Ectodermal cell (in vitro differentiated cells): ENCODE data around the gene TMEM61.

ENCODE experiments used
- H3K27ac ChIP-seq: 2 replicates; pipeline ENCODE4 v1.7.0; 2013; ENCODE audit warnings: mild to moderate bottlenecking, low read depth, low read length; ENCODE audit not compliant: insufficient read depth, poor library complexity, severe bottlenecking
- H3K27me3 ChIP-seq: 2 replicates; pipeline ENCODE4 v1.7.0; 2013; ENCODE audit warnings: mild to moderate bottlenecking, low read length; ENCODE audit not compliant: insufficient read depth, control insufficient read depth, poor library complexity, severe bottlenecking
- H3K36me3 ChIP-seq: one replicate; pipeline ENCODE4 v1.7.0; 2013; ENCODE audit warnings: low read length; ENCODE audit not compliant: control insufficient read depth, insufficient read depth
- H3K4me1 ChIP-seq: one replicate; pipeline ENCODE4 v1.7.0; 2013; ENCODE audit warnings: low read length; ENCODE audit not compliant: control insufficient read depth, insufficient read depth
- H3K4me3 ChIP-seq: 2 replicates; pipeline ENCODE4 v1.7.0; 2013; ENCODE audit warnings: low read depth, low read length, control low read depth; ENCODE audit not compliant: insufficient read depth
- H3K9me3 ChIP-seq: 2 replicates; pipeline ENCODE4 v1.7.0; 2013; ENCODE audit warnings: mild to moderate bottlenecking, low read length, moderate library complexity; ENCODE audit not compliant: control insufficient read depth
- WGBS, 2 experiments: methylation state at CpG; one replicate each; pipeline ENCODE4 v1.1.7; 2013; ENCODE audit warnings: missing lambda C conversion rate in 2 of 2; 5-methylcytosine and 5-hydroxymethylcytosine counted together

Gene TMEM61

DNA sequence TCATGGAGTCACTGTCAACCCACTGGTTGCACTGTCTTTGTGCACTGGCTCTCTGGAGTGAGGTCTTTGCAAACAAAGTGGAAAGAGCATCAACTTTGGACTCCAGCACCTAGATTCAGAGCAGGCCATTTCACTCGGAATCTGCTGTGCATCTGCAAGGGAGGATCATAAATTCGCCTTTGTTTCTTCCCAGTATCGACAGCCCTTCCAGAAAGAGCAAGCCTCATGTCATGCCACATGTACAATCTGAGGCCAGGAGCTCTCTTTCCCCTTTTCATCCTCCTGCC lies 58.1 kb downstream of the TMEM61 start:
- no peak overlapping the region for H3K4me3 ChIP-seq
- H3K27me3 ChIP-seq, result peaks cover 47% of the 10 kb centered on the region
- H3K4me1 ChIP-seq, result no peaks in the 10 kb centered on the region
- no peak overlapping the region for H3K27ac ChIP-seq
- WGBS, 2 experiments, result 94 to 95% methylated on average over 3 of the region's 3 CpGs
- H3K9me3 ChIP-seq, result no peaks in the 10 kb centered on the region
- H3K36me3 ChIP-seq, result no peaks in the 10 kb centered on the region

DNA sequence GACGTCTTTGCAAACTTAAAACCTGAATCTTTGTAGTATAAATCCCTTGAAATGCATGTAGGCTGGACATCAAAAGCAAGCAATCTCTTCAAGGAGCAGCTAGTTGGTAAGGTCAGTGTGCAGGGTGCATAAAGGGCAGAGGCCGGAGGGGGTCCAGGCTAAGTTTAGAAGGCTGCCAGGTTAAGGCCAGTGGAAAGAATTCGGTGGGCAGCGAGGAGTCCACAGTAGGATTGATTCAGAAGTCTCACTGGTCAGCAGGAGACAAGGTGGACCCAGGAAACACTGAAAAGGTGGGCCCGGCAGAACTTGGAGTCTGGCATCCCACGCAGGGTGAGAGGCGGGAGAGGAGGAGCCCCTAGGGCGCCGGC lies 58.5 kb downstream of the TMEM61 start:
- no peaks in the 10 kb centered on the region for H3K36me3 ChIP-seq
- H3K27me3 ChIP-seq, result peaks cover 47% of the 10 kb centered on the region
- H3K4me1 ChIP-seq, result no peaks in the 10 kb centered on the region
- WGBS, 2 experiments, result 44 to 49% methylated on average over 9 of the region's 9 CpGs
- no peaks in the 10 kb centered on the region for H3K9me3 ChIP-seq
- no peak overlapping the region for H3K27ac ChIP-seq
- H3K4me3 ChIP-seq, result peak overlapping the region; percentile 37

DNA sequence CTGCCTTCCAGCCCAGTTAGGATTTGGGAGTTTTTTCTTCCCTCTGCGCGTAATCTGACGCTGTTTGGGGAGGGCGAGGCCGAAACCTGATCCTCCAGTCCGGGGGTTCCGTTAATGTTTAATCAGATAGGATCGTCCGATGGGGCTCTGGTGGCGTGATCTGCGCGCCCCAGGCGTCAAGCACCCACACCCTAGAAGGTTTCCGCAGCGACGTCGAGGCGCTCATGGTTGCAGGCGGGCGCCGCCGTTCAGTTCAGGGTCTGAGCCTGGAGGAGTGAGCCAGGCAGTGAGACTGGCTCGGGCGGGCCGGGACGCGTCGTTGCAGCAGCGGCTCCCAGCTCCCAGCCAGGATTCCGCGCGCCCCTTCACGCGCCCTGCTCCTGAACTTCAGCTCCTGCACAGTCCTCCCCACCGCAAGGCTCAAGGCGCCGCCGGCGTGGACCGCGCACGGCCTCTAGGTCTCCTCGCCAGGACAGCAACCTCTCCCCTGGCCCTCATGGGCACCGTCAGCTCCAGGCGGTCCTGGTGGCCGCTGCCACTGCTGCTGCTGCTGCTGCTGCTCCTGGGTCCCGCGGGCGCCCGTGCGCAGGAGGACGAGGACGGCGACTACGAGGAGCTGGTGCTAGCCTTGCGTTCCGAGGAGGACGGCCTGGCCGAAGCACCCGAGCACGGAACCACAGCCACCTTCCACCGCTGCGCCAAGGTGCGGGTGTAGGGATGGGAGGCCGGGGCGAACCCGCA lies 59.1 kb downstream of the TMEM61 start, which contains the start of gene PCSK9:
Gene PCSK9, plus strand, starts transcription at position 207 of the 741 bp plus-strand sequence. Its CDS starts 290 bp downstream, at position 497.
- Histone ChIP-seq H3K36me3 (no peaks in the 10 kb centered on the region), H3K9me3 (no peaks in the 10 kb centered on the region), H3K27me3 (peaks cover 47% of the 10 kb centered on the region), H3K27ac (no peak within 1 kb of the TSS), H3K4me3 (peak within 1 kb of the TSS; percentile 37), H3K4me1 (no peaks in the 10 kb centered on the region)
- WGBS, 2 experiments, result 22 to 25% methylated on average over 67 of the region's 67 CpGs

DNA sequence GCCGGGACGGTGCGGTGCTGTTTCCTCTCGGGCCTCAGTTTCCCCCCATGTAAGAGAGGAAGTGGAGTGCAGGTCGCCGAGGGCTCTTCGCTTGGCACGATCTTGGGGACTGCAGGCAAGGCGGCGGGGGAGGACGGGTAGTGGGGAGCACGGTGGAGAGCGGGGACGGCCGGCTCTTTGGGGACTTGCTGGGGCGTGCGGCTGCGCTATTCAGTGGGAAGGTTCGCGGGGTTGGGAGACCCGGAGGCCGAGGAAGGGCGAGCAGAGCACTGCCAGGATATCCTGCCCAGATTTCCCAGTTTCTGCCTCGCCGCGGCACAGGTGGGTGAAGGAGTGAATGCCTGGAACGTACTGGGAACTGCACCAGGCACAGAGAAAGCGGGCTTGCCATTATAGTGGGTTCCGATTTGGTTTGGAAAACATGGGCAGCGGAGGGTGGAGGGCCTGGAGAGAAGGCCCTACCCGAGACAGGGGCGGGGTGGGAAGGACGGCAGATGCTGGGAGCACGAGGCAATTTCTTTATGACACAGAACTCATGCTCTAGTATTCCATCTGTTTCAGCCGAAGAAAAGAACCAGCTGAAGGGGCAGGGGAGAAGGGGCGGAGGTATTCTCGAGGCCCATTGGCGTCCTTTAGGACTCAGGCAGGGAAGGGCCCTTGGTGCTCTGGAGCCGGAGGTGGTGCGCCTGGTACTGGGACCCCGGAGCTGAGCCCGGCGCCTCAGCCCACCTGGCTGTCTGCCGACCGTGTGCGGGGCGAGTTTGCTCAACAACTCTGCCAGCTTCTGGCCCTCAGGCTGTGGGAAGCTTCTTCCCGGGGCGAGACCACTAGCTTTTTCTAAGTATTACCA lies 59.9 kb downstream of the TMEM61 start:
- H3K27ac ChIP-seq, result no peak overlapping the region
- H3K4me3 ChIP-seq, result peak overlapping the region; percentile 37
- no peaks in the 10 kb centered on the region for H3K9me3 ChIP-seq
- H3K4me1 ChIP-seq, result no peaks in the 10 kb centered on the region
- H3K27me3 ChIP-seq, result peaks cover 47% of the 10 kb centered on the region
- WGBS, 2 experiments, result 53 to 57% methylated on average over 49 of the region's 49 CpGs
- no peaks in the 10 kb centered on the region for H3K36me3 ChIP-seq

DNA sequence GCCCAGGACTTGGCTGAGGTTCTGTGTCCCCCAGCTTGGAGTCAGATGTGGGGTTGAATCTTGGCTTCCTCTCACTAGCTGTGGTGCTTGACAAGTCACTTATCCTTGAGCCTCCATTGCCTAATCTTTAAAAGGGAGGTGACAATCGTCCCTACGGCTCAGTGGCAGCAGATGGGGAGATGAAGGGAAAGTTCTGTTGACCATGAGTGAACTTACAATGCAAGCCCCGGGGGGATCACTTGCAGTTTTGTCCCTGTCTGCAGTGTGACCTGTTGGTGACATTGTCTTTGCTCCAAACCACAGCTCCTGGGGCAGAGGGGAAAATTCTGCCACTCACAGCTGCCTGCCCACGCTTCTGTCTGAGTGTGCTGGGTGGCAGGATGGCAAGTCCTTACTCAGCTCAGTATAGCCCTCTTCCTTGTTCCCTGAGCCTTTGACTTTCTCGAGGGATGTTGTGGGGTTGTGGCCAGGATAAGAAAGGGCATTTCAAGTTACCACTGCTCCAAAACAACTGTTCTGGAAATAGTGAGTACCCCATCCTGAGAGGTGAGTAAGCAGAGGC lies 60.6 kb downstream of the TMEM61 start:
- no peaks in the 10 kb centered on the region for H3K9me3 ChIP-seq
- H3K4me3 ChIP-seq, result no peak overlapping the region
- 84 to 86% methylated on average over 5 of the region's 5 CpGs for WGBS, 2 experiments
- H3K27ac ChIP-seq, result no peak overlapping the region
- H3K36me3 ChIP-seq, result no peaks in the 10 kb centered on the region
- H3K27me3 ChIP-seq, result peaks cover 47% of the 10 kb centered on the region
- no peaks in the 10 kb centered on the region for H3K4me1 ChIP-seq

DNA sequence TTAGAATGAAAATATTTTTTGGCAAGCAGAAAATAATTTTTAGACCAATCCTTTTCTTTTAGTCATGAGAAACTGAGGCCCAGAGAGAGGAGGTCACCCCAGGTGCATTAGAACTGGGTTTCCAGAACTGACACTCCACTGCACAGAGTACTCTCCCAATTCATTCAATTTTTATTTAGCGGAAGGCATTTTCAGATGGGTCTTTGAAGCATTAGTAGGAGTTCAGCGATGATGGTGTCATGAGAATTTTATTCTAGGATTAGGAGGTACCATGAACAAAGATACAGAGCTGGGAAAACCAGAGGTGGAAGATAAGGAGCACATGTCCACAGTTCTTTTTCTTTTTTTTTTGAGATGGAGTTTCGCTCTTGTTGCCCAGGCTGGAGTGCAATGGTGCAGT lies 61.2 kb downstream of the TMEM61 start:
- no peak overlapping the region for H3K4me3 ChIP-seq
- WGBS, 2 experiments, result 66 to 67% methylated on average over 3 of the region's 3 CpGs

More for the DNA sequence above, 61.2 kb downstream of the TMEM61 start:
- Histone ChIP-seq H3K27me3 (peaks cover 47% of the 10 kb centered on the region), H3K4me1 (no peaks in the 10 kb centered on the region), H3K9me3 (no peaks in the 10 kb centered on the region), H3K27ac (no peak overlapping the region), H3K36me3 (no peaks in the 10 kb centered on the region)
